HepG2 (cell line): ENCODE measurements around the gene MCC. TPM values are rescaled to one million over a fixed set of nuclear protein-coding genes. Genes with fewer than 3 reads are reported as not detected.

ENCODE experiments used
- ATAC-seq: fragments of 200-7000 bp; cut with Tn5 transposase; 3 replicates; pipeline ENCODE4 v1.9.1; 2020; ENCODE audit warnings: mild to moderate bottlenecking, moderate library complexity
- BruUV-seq: library from RNA; stranded (reverse); fragments of 400-500 nt; replicated peaks from 2 replicates; lab custom pipeline; 2021; lab: Mats Ljungman, UMichigan
- CTCF ChIA-PET: fragments of 300-600 bp; formaldehyde crosslinking; extraction: SDS; loops from one replicate; lab custom pipeline; 2021; ENCODE audit warnings: low total read pairs, inconsistent platforms, low intra/inter-chr PET ratio; lab: Yijun Ruan, JAX
- POLR2A ChIA-PET: fragments of 350-600 bp; sonication (Branson Sonifier 250); formaldehyde crosslinking; loops from one replicate; lab custom pipeline; 2020; ENCODE audit warnings: antibody characterized with exemption, inconsistent platforms; lab: Yijun Ruan, JAX
- DNase-seq: peaks from one replicate; pipeline ENCODE4 v3.0.0-alpha.2; 2015; ENCODE audit warnings: low spot score
- FAIRE-seq: peaks from 3 replicates; lab custom pipeline; 2011; peaks lifted over from hg19 to GRCh38; lab: Jason Lieb, UNC
- H2AFZ ChIP-seq: one replicate; pipeline ENCODE4 v1.6.1; 2011; ENCODE audit warnings: low read length, inconsistent platforms
- H3K27ac ChIP-seq: fragments of 300-600 bp; 3 replicates; pipeline ENCODE4 v1.8.0; 2011; ENCODE audit warnings: mixed run types, mild to moderate bottlenecking, mixed read lengths, low read length, inconsistent platforms; ENCODE audit not compliant: insufficient read depth; ENCODE audit errors: extremely low read length
- H3K27me3 ChIP-seq, 2 experiments: fragments of 200-600 bp in 1 of 2; 2 replicates in 1 of 2; 3 replicates in 1 of 2; pipeline versions ENCODE4 v1.6.0 to v1.8.0; 2011; ENCODE audit warnings: low read length in 2 of 2, mild to moderate bottlenecking in 2 of 2, moderate library complexity in 2 of 2, inconsistent platforms in 1 of 2; ENCODE audit not compliant: insufficient read depth in 2 of 2, control insufficient read depth in 1 of 2
- H3K36me3 ChIP-seq, 2 experiments: fragments of 200-600 bp in 1 of 2; replicated peaks in 1 of 2; 2 replicates in 1 of 2; 3 replicates in 1 of 2; pipeline versions ENCODE4 v1.5.1 to v1.8.0; 2011; ENCODE audit warnings: low read length in 2 of 2, inconsistent platforms in 1 of 2; ENCODE audit not compliant: insufficient read depth in 2 of 2, control insufficient read depth in 1 of 2
- H3K4me1 ChIP-seq: 2 replicates; pipeline ENCODE4 v1.5.1; 2012; ENCODE audit warnings: low read length, inconsistent platforms; ENCODE audit not compliant: insufficient read depth
- H3K4me2 ChIP-seq: 2 replicates; pipeline ENCODE4 v1.6.0; 2011; ENCODE audit warnings: low read depth, low read length, inconsistent platforms
- H3K4me3 ChIP-seq, 3 experiments: fragments of 200-600 bp in 1 of 3; sonication (generic), shearing (Covaris generic) in 1 of 3; replicated peaks in 1 of 3; 2 replicates each; pipeline ENCODE4 v1.5.1; 2011 to 2016; ENCODE audit warnings: low read length in 3 of 3, inconsistent platforms in 2 of 3, low read depth in 2 of 3, mild to moderate bottlenecking in 2 of 3, control low read depth in 1 of 3, mixed read lengths in 1 of 3; ENCODE audit not compliant: insufficient read depth in 1 of 3
- H3K79me2 ChIP-seq: one replicate; pipeline ENCODE4 v1.6.1; 2011; ENCODE audit warnings: low read length, inconsistent platforms; ENCODE audit not compliant: insufficient read depth
- H3K9ac ChIP-seq: 2 replicates; pipeline ENCODE4 v1.6.0; 2011; ENCODE audit warnings: mild to moderate bottlenecking, low read depth, low read length, inconsistent platforms; ENCODE audit not compliant: insufficient read depth
- H3K9me3 ChIP-seq: 2 replicates; pipeline ENCODE4 v1.5.1; 2012; ENCODE audit warnings: mild to moderate bottlenecking, low read length
- H4K20me1 ChIP-seq: 2 replicates; pipeline ENCODE4 v1.6.0; 2011; ENCODE audit warnings: inconsistent platforms, mild to moderate bottlenecking, low read length, moderate library complexity; ENCODE audit not compliant: insufficient read depth
- FOXC1 ChIP-seq: sonication (generic); formaldehyde crosslinking; IDR thresholded peaks from 2 replicates; pipeline ENCODE4 v1.8.0; 2022; ENCODE audit warnings: mild to moderate bottlenecking, missing genetic modification reagents, borderline replicate concordance
- HMG20A ChIP-seq: IDR thresholded peaks from 2 replicates; pipeline ENCODE4 v1.6.1; 2016; ENCODE audit warnings: borderline replicate concordance
- HNRNPLL ChIP-seq: fragments of 200-400 bp; formaldehyde crosslinking; IDR thresholded peaks from 2 replicates; pipeline ENCODE4 v1.6.1; 2017; ENCODE audit warnings: mild to moderate bottlenecking, low read depth, low read length; ENCODE audit not compliant: poor library complexity, severe bottlenecking
- ISL2 ChIP-seq: sonication (generic); formaldehyde crosslinking; IDR thresholded peaks from 2 replicates; pipeline ENCODE4 v1.5.0; 2020; ENCODE audit warnings: missing genetic modification reagents
- KLF16 ChIP-seq, 2 experiments: sonication (generic) in 1 of 2; formaldehyde crosslinking in 1 of 2; IDR thresholded peaks; 2 replicates each; pipeline versions ENCODE4 v1.6.1 to v1.8.0; 2016 to 2023; ENCODE audit warnings: missing genetic modification reagents in 2 of 2, missing compliant biosample characterization in 1 of 2
- ONECUT2 ChIP-seq: sonication (generic); formaldehyde crosslinking; IDR thresholded peaks from 2 replicates; pipeline ENCODE4 v1.4.0; 2020; ENCODE audit warnings: missing genetic modification reagents
- SOX6 ChIP-seq, 2 experiments: fragments of 450-650 bp in 1 of 2; sonication (generic) in 1 of 2; formaldehyde crosslinking in 1 of 2; IDR thresholded peaks; 2 replicates each; pipeline versions ENCODE4 v1.4.0 to v1.6.1; 2017 to 2020; ENCODE audit warnings: antibody characterized with exemption in 1 of 2, mild to moderate bottlenecking in 1 of 2, missing genetic modification reagents in 1 of 2
- SRSF9 ChIP-seq: fragments of 200-400 bp; formaldehyde crosslinking; IDR thresholded peaks from 2 replicates; pipeline ENCODE4 v1.6.1; 2018; ENCODE audit warnings: borderline replicate concordance, mild to moderate bottlenecking, low read depth, low read length; ENCODE audit not compliant: insufficient read depth, poor library complexity, severe bottlenecking
- ZIK1 ChIP-seq: sonication (generic); formaldehyde crosslinking; IDR thresholded peaks from 2 replicates; pipeline ENCODE4 v1.5.0; 2020; ENCODE audit warnings: mild to moderate bottlenecking, low read depth, missing genetic modification reagents, borderline replicate concordance
- ZNF879 ChIP-seq: sonication (generic); formaldehyde crosslinking; IDR thresholded peaks from 2 replicates; pipeline ENCODE4 v1.8.1; 2023; ENCODE audit warnings: missing genetic modification reagents
- WGBS: methylation state at CpG from one replicate; pipeline ENCODE4 v1.1.6; 2017; ENCODE audit warnings: low lambda C conversion rate; 5-methylcytosine and 5-hydroxymethylcytosine counted together
- in situ Hi-C: cut with HindIII; loops from 2 replicates; pipeline ENCODE4 v1.10.0; 2017; ENCODE audit warnings: low pct_unique_long_range_greater_than_20kb; ENCODE audit not compliant: extremely low pct_ligation_motif_present
- intact Hi-C: fragments of 100-400 bp; cut with micrococcal nuclease; formaldehyde crosslinking; loops from one replicate; pipeline ENCODE4 v1.10.0; 2022; ENCODE audit not compliant: unreplicated experiment
- polyA plus RNA-seq, 8 experiments: library from polyadenylated mRNA; depleted of rRNA in 3 of 8; stranded (reverse) in 7 of 8; unstranded in 1 of 8; fragments of >200 nt; fragmentation: Illumina TruSeq in 4 of 8; extraction: Trizol in 4 of 8; gene quantifications; 2 replicates each; pipeline versions ENCODE4 v1.2.1 to v1.2.3, GENCODE V29; 2011 to 2016; ENCODE audit warnings: low read depth in 4 of 8, missing spikeins in 1 of 8, mixed read lengths in 1 of 8; ENCODE audit not compliant: insufficient read depth in 1 of 8
- total RNA-seq, 5 experiments: library from RNA; depleted of rRNA; stranded (reverse); fragments of >200 nt; fragmentation: Illumina TruSeq; extraction: Trizol; gene quantifications; 2 replicates each; pipeline ENCODE4 v1.2.3, GENCODE V29; 2016; ENCODE audit warnings: low read depth in 1 of 5
- TF ChIP-seq, protein P1 (sequence below), 2 experiments: sonication (generic) in 1 of 2; formaldehyde crosslinking in 1 of 2; IDR thresholded peaks; 2 replicates each; pipeline versions ENCODE4 v1.5.1 to v1.6.1; 2011 to 2020; ENCODE audit warnings: borderline replicate concordance in 1 of 2, low read depth in 1 of 2, low read length in 1 of 2, mild to moderate bottlenecking in 1 of 2, missing genetic modification reagents in 1 of 2, moderate library complexity in 1 of 2
- TF ChIP-seq, protein P2 (sequence below): sonication (generic); formaldehyde crosslinking; IDR thresholded peaks from 2 replicates; pipeline ENCODE4 v1.5.0; 2020; ENCODE audit warnings: missing genetic modification reagents
- TF ChIP-seq, protein P3 (sequence below): sonication (generic); formaldehyde crosslinking; conservative IDR thresholded peaks from 2 replicates; pipeline ENCODE4 v1.4.0; 2020; ENCODE audit warnings: mild to moderate bottlenecking, missing genetic modification reagents, moderate library complexity

Gene MCC
- total and polyA plus RNA-seq, 2 of the 13 experiments (the other 11 are each of a cell fraction or from before 2014, with no cell fraction given): 0.55 to 2.4 TPM

- TF ChIP-seq, protein P1, sequence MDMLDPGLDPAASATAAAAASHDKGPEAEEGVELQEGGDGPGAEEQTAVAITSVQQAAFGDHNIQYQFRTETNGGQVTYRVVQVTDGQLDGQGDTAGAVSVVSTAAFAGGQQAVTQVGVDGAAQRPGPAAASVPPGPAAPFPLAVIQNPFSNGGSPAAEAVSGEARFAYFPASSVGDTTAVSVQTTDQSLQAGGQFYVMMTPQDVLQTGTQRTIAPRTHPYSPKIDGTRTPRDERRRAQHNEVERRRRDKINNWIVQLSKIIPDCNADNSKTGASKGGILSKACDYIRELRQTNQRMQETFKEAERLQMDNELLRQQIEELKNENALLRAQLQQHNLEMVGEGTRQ (IDR thresholded peaks at IDR 0.05; ENCODE audit: low read depth, low read length): no peak
- TF ChIP-seq, protein P1 (CRISPR knock-in tag; IDR thresholded peaks at IDR 0.05; ENCODE audit: borderline replicate concordance): no peak
These were observed 355.7 kb downstream of the MCC start (continued) for GRCh38 chr5:113132564-113132963.

GRCh38 chr5:113128641-113129330 is 359.5 kb downstream of the MCC start:
- DNase-seq (no peak), FAIRE-seq (no peak), ATAC-seq (no peak)
- WGBS: 41% methylated on average over 2 of the region's 2 CpGs
- no peak overlapping the region for H2AFZ ChIP-seq
- H4K20me1 ChIP-seq: no peaks in the 10 kb centered on the region
- H3K9me3 ChIP-seq: no peaks in the 10 kb centered on the region
- H3K4me3 ChIP-seq: no peak overlapping the region
- no peak overlapping the region for H3K27ac ChIP-seq
- H3K9ac ChIP-seq: no peak overlapping the region
- BruUV-seq: no TSS peak
- no peaks in the 10 kb centered on the region for H3K79me2 ChIP-seq
- H3K4me1 ChIP-seq: no peaks in the 10 kb centered on the region
- ChIA-PET CTCF (no interaction called here), POLR2A (no interaction called here)
- H3K36me3 ChIP-seq: no peaks in the 10 kb centered on the region
- H3K27me3 ChIP-seq: no peaks in the 10 kb centered on the region
- no peak overlapping the region for H3K4me2 ChIP-seq
- intact Hi-C loops (no loop called here), in situ Hi-C loops (no loop called here)
- TF ChIP-seq, protein P2, sequence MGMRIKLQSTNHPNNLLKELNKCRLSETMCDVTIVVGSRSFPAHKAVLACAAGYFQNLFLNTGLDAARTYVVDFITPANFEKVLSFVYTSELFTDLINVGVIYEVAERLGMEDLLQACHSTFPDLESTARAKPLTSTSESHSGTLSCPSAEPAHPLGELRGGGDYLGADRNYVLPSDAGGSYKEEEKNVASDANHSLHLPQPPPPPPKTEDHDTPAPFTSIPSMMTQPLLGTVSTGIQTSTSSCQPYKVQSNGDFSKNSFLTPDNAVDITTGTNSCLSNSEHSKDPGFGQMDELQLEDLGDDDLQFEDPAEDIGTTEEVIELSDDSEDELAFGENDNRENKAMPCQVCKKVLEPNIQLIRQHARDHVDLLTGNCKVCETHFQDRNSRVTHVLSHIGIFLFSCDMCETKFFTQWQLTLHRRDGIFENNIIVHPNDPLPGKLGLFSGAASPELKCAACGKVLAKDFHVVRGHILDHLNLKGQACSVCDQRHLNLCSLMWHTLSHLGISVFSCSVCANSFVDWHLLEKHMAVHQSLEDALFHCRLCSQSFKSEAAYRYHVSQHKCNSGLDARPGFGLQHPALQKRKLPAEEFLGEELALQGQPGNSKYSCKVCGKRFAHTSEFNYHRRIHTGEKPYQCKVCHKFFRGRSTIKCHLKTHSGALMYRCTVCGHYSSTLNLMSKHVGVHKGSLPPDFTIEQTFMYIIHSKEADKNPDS: no peak
- TF ChIP-seq FOXC1 (CRISPR knock-in tag) (no peak), HMG20A (CRISPR knock-in tag) (no peak), SOX6 (IDR thresholded peaks at IDR 0.05) (no peak), SOX6 (CRISPR knock-in tag; IDR thresholded peaks at IDR 0.05) (no peak), ONECUT2 (CRISPR knock-in tag) (no peak), KLF16 (CRISPR knock-in tag; IDR thresholded peaks at IDR 0.05) (no peak), SRSF9 (no peak), ZNF879 (CRISPR knock-in tag) (no peak), ISL2 (CRISPR knock-in tag) (no peak), ZIK1 (CRISPR knock-in tag) (no peak), HNRNPLL (no peak)
- TF ChIP-seq, protein P3, sequence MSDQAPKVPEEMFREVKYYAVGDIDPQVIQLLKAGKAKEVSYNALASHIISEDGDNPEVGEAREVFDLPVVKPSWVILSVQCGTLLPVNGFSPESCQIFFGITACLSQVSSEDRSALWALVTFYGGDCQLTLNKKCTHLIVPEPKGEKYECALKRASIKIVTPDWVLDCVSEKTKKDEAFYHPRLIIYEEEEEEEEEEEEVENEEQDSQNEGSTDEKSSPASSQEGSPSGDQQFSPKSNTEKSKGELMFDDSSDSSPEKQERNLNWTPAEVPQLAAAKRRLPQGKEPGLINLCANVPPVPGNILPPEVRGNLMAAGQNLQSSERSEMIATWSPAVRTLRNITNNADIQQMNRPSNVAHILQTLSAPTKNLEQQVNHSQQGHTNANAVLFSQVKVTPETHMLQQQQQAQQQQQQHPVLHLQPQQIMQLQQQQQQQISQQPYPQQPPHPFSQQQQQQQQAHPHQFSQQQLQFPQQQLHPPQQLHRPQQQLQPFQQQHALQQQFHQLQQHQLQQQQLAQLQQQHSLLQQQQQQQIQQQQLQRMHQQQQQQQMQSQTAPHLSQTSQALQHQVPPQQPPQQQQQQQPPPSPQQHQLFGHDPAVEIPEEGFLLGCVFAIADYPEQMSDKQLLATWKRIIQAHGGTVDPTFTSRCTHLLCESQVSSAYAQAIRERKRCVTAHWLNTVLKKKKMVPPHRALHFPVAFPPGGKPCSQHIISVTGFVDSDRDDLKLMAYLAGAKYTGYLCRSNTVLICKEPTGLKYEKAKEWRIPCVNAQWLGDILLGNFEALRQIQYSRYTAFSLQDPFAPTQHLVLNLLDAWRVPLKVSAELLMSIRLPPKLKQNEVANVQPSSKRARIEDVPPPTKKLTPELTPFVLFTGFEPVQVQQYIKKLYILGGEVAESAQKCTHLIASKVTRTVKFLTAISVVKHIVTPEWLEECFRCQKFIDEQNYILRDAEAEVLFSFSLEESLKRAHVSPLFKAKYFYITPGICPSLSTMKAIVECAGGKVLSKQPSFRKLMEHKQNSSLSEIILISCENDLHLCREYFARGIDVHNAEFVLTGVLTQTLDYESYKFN (CRISPR knock-in tag): no peak
